ENCODE results near the gene RNF215.

- TF ChIP-seq ZSCAN29 (CRISPR knock-in tag; conservative IDR thresholded peaks at IDR 0.05), result no peak
- TF ChIP-seq ZNF572 (CRISPR knock-in tag; IDR thresholded peaks at IDR 0.05), result no peak
- no peak for TF ChIP-seq USF2 (IDR thresholded peaks at IDR 0.05; ENCODE audit: low read depth, low read length)
- no peak for TF ChIP-seq USF2 (CRISPR knock-in tag; IDR thresholded peaks at IDR 0.05; ENCODE audit: borderline replicate concordance)
- TF ChIP-seq GTF2F1 (IDR thresholded peaks at IDR 0.05; ENCODE audit: low read length), result no peak
- TF ChIP-seq REST (IDR thresholded peaks at IDR 0.05; ENCODE audit: borderline replicate concordance in 1 of 2, low read depth in 1 of 2, low read length in 2 of 2), result no peak
These were observed 46.6 kb upstream of the RNF215 start for GRCh38 chr22:30433773-30434172.
